GM19238 (cell line): ENCODE data around the gene PHOSPHO1.

Experiments used
- DNase-seq: peaks from one replicate; pipeline ENCODE4 v3.0.0; 2011; ENCODE audit warnings: low spot score; ENCODE audit not compliant: insufficient read length

Gene PHOSPHO1

GRCh38 chr17:49244839-49245238 lies 14.3 kb upstream of the PHOSPHO1 start:
- DNase-seq: no peak

GRCh38 chr17:49242813-49243212 lies 12.2 kb upstream of the PHOSPHO1 start:
- no peak for DNase-seq

GRCh38 chr17:49241692-49242397 lies 11.3 kb upstream of the PHOSPHO1 start:
- DNase-seq: no peak

- DNase-seq: no peak
Observed at GRCh38 chr17:49241040-49241439, 10.5 kb upstream of the PHOSPHO1 start.

GRCh38 chr17:49240619-49241018 lies 10.0 kb upstream of the PHOSPHO1 start:
- no peak for DNase-seq

- no peak for DNase-seq
Observed at GRCh38 chr17:49239963-49240362, 9.4 kb upstream of the PHOSPHO1 start.

- no peak for DNase-seq
Observed at GRCh38 chr17:49235896-49236295, 5.3 kb upstream of the PHOSPHO1 start.

GRCh38 chr17:49234509-49235080 lies 4.0 kb upstream of the PHOSPHO1 start:
- no peak for DNase-seq

GRCh38 chr17:49231563-49231894 lies 942 bp upstream of the PHOSPHO1 start:
- no peak for DNase-seq

GRCh38 chr17:49229805-49230600 lies 584 bp downstream of the PHOSPHO1 start:
- no peak for DNase-seq

- no peak for DNase-seq
Observed at GRCh38 chr17:49229076-49229804, 1.3 kb downstream of the PHOSPHO1 start.

- peak; percentile 72 for DNase-seq
Observed at GRCh38 chr17:49227436-49228261, 2.9 kb downstream of the PHOSPHO1 start.

- DNase-seq: no peak
Observed at GRCh38 chr17:49226771-49227435, 3.7 kb downstream of the PHOSPHO1 start.

GRCh38 chr17:49225554-49226236 lies 4.9 kb downstream of the PHOSPHO1 start:
- no peak for DNase-seq

GRCh38 chr17:49224997-49225337 lies 5.6 kb downstream of the PHOSPHO1 start:
- DNase-seq: no peak

- no peak for DNase-seq
Observed at GRCh38 chr17:49224198-49224996, 6.2 kb downstream of the PHOSPHO1 start.

GRCh38 chr17:49223517-49224197 lies 6.9 kb downstream of the PHOSPHO1 start:
- peak; percentile 61 for DNase-seq

- DNase-seq: no peak
Observed at GRCh38 chr17:49223168-49223516, 7.4 kb downstream of the PHOSPHO1 start.

GRCh38 chr17:49219987-49220386 lies 10.6 kb downstream of the PHOSPHO1 start:
- DNase-seq: no peak
